Measurements from ENCODE around the gene TRPC4AP.

TRPC4AP gene

DNA sequence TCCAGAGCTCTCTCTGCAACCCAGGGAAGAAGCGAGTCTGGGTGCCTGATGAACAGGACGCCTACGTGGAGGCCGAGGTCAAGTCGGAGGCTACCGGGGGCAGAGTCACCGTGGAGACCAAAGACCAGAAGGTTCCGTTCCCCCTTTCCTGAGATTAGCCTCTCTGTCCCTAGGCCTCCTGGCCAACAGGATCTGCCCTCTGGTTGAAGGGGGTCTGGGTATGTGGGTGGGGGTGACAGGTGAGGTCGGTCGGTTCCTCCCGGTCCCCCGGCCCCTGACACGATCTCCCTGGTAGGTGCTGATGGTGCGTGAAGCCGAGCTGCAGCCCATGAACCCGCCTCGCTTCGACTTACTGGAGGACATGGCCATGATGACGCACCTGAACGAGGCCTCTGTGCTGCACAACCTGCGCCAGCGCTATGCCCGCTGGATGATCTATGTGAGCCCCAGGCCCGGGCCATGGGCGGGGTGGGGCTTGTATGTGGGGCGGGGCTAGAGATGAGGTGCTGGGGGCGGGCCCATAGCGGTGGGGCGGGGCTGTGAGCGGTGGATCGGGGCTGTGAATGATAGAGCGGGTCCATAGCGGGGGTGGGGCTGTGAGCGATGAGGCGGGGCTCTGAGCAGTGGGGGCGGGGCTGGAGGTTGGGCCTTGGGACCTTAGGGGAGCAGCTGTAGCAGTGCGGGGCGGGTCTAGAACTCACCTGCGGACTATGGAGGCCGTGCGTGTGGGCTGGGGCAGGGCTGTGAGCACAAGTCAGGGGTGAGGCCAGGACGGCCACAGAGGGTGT is 113.0 kb downstream of the TRPC4AP start:
- H3K4me3 ChIP-seq (ENCODE audit: low read depth in 1 of 2, low read length in 2 of 2), result no peak overlapping the region
- H3K4me1 ChIP-seq (ENCODE audit: insufficient read depth, low read length), result peaks cover 6% of the 10 kb centered on the region
- H3K27me3 ChIP-seq (ENCODE audit: control insufficient read depth in 1 of 2, insufficient read depth in 2 of 2, low read length in 2 of 2), result peaks cover 15 to 39% of the 10 kb centered on the region in 2 donors
- no peaks in the 10 kb centered on the region for H3K36me3 ChIP-seq (ENCODE audit: insufficient read depth, low read length)
- no peak overlapping the region for H3K9ac ChIP-seq (ENCODE audit: low read length)
- no peak overlapping the region for H3K27ac ChIP-seq (ENCODE audit: low read depth, low read length)
- H3K9me3 ChIP-seq (ENCODE audit: low read length), result no peaks in the 10 kb centered on the region

- no peaks in the 10 kb centered on the region for H3K4me1 ChIP-seq (ENCODE audit: insufficient read depth, low read length)
- H3K4me3 ChIP-seq (ENCODE audit: low read depth in 1 of 2, low read length in 2 of 2), result no peak overlapping the region
- no peaks in the 10 kb centered on the region for H3K9me3 ChIP-seq (ENCODE audit: low read length)
- H3K36me3 ChIP-seq (ENCODE audit: insufficient read depth, low read length), result no peaks in the 10 kb centered on the region
- no peak overlapping the region for H3K9ac ChIP-seq (ENCODE audit: low read length)
- no peak overlapping the region for H3K27ac ChIP-seq (ENCODE audit: low read depth, low read length)
- H3K27me3 ChIP-seq (ENCODE audit: control insufficient read depth in 1 of 2, insufficient read depth in 2 of 2, low read length in 2 of 2), result peaks cover 6 to 26% of the 10 kb centered on the region in 2 donors
These were observed 114.4 kb downstream of the TRPC4AP start for GRCh38 chr20:34978092-34978744.

- Histone ChIP-seq H3K9me3 (ENCODE audit: low read length) (no peaks in the 10 kb centered on the region), H3K4me3 (ENCODE audit: low read depth in 1 of 2, low read length in 2 of 2) (no peak overlapping the region), H3K9ac (ENCODE audit: low read length) (no peak overlapping the region), H3K36me3 (ENCODE audit: insufficient read depth, low read length) (no peaks in the 10 kb centered on the region), H3K27ac (ENCODE audit: low read depth, low read length) (no peak overlapping the region), H3K27me3 (ENCODE audit: control insufficient read depth in 1 of 2, insufficient read depth in 2 of 2, low read length in 2 of 2) (peaks cover 0 to 24% of the 10 kb centered on the region in 2 donors), H3K4me1 (ENCODE audit: insufficient read depth, low read length) (no peaks in the 10 kb centered on the region)
These were observed 115.1 kb downstream of the TRPC4AP start for GRCh38 chr20:34977365-34978091.

DNA sequence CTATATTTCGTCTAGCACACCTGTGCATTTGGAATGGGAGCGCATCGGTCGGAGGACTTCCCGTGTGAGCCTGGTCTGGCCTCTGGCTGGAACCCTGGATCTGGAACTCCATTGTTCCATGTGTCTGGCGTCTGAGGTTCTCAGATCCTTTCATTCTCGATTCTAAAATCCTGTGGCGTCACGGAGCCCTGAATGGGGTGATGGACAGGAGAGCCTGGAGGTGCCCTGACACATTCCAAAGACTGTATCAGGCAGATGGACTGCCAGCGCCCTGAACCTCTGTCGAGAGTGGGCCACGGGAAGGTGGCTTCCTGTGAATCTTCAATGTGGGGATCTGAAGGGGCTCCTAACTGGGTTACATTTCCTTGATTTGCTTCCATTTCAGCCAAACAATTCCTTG is 116.3 kb downstream of the TRPC4AP start:
- H3K9ac ChIP-seq (ENCODE audit: low read length), result no peak overlapping the region
- H3K27me3 ChIP-seq (ENCODE audit: control insufficient read depth in 1 of 2, insufficient read depth in 2 of 2, low read length in 2 of 2), result peaks cover 0 to 17% of the 10 kb centered on the region in 2 donors
- H3K4me1 ChIP-seq (ENCODE audit: insufficient read depth, low read length), result no peaks in the 10 kb centered on the region
- no peak overlapping the region for H3K4me3 ChIP-seq (ENCODE audit: low read depth in 1 of 2, low read length in 2 of 2)
- H3K9me3 ChIP-seq (ENCODE audit: low read length), result no peaks in the 10 kb centered on the region
- no peak overlapping the region for H3K27ac ChIP-seq (ENCODE audit: low read depth, low read length)
- no peaks in the 10 kb centered on the region for H3K36me3 ChIP-seq (ENCODE audit: insufficient read depth, low read length)

DNA sequence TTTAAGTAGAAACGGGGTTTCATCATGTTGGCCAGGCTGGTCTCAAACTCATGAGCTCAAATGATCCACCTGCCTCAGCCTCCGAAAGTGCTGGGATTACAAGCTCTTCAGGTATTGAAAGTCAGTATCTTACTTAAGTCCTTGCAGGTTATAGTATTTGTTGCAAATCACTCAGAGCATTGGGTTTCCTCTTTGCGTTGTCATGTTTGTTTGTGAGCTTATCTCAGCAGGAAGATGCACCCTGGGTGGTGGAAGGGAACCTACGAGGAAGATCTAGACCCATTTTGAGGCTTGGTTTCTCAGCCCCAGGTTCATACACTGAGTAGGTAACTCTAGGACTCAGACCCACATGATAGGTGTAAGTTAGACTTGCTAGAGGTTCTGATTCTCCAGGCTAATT is 118.4 kb downstream of the TRPC4AP start:
- no peak overlapping the region for H3K9ac ChIP-seq (ENCODE audit: low read length)
- H3K36me3 ChIP-seq (ENCODE audit: insufficient read depth, low read length), result no peaks in the 10 kb centered on the region
- no peaks in the 10 kb centered on the region for H3K4me1 ChIP-seq (ENCODE audit: insufficient read depth, low read length)
- no peak overlapping the region for H3K27ac ChIP-seq (ENCODE audit: low read depth, low read length)
- no peaks in the 10 kb centered on the region for H3K9me3 ChIP-seq (ENCODE audit: low read length)
- H3K4me3 ChIP-seq (ENCODE audit: low read depth in 1 of 2, low read length in 2 of 2), result no peak overlapping the region
- peaks cover 0 to under 1% of the 10 kb centered on the region in 2 donors for H3K27me3 ChIP-seq (ENCODE audit: control insufficient read depth in 1 of 2, insufficient read depth in 2 of 2, low read length in 2 of 2)

DNA sequence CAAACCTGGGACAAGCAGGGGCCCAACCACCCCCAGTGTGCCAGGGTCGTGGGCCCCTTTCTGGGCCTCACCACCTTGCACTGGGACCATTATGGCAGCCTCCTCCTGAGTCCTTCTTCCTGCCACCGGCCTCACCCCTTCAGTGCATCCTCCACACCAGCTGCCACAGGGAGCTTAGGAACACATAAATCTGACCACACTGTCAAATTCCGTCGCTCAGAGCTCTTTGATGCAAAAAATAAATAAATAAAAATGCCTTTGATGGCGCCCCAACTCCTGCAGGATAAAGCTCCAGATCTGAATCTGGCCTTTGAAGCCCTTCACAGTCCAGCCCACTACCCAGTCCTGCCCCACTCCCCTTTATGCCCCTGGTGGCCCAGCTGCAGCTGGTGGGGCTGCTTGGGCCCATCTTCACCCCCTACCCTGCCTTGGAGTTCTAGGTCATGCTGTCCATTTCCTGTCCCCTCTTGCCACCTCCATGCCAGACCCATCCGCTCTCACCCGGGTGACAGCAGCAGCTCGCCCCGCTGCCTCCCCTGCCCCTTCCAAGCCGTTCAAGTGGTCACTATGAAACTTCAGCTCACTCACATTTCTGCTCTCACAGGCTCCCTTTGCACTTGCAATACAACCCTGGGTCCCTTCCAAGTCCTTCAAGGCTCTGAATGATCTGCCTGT is 120.9 kb downstream of the TRPC4AP start:
- Histone ChIP-seq H3K27ac (ENCODE audit: low read depth, low read length) (no peak overlapping the region), H3K27me3 (ENCODE audit: control insufficient read depth in 1 of 2, insufficient read depth in 2 of 2, low read length in 2 of 2) (no peaks in the 10 kb centered on the region)

GRCh38 chr20:34970846-34971560 is 121.6 kb downstream of the TRPC4AP start:
- Histone ChIP-seq H3K9ac (ENCODE audit: low read length) (no peak overlapping the region), H3K4me1 (ENCODE audit: insufficient read depth, low read length) (no peaks in the 10 kb centered on the region), H3K27me3 (ENCODE audit: control insufficient read depth in 1 of 2, insufficient read depth in 2 of 2, low read length in 2 of 2) (no peaks in the 10 kb centered on the region), H3K36me3 (ENCODE audit: insufficient read depth, low read length) (no peaks in the 10 kb centered on the region), H3K27ac (ENCODE audit: low read depth, low read length) (no peak overlapping the region), H3K9me3 (ENCODE audit: low read length) (no peaks in the 10 kb centered on the region), H3K4me3 (ENCODE audit: low read depth in 1 of 2, low read length in 2 of 2) (no peak overlapping the region)

More for the DNA sequence above, 120.9 kb downstream of the TRPC4AP start:
- H3K9me3 ChIP-seq (ENCODE audit: low read length), result no peaks in the 10 kb centered on the region
- H3K4me3 ChIP-seq (ENCODE audit: low read depth in 1 of 2, low read length in 2 of 2), result no peak overlapping the region
- no peaks in the 10 kb centered on the region for H3K4me1 ChIP-seq (ENCODE audit: insufficient read depth, low read length)
- H3K9ac ChIP-seq (ENCODE audit: low read length), result no peak overlapping the region
- H3K36me3 ChIP-seq (ENCODE audit: insufficient read depth, low read length), result no peaks in the 10 kb centered on the region

DNA sequence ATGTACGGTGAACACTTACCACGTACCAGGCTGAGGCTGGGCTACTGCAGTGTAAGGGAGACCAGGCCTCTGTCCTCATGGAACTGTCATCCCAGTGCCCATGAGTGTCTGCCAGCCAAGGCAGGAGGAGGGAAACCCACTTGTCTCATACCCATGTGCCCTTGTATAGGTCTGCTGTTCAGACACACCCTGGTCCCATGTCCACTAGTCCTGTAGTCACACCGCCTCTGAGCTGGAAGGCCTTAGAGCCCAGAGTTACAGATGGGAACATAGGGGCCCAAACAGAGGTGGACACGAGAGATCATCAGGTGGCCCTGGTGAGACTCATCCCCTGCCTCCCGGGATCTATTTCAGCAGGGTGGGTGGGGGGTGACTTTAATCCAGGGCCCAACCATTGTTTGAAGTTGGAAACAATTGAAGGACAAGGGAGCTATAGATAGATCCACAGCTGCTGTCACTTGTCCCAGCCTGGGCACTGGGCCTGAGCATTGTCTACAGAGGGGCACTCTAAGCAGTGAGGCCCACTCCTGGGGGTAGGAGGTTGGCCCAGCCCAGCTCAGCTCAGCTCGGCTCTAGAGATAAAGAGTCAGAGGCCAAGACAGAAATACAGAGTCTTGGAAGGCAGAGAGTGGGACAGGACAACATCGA is 122.3 kb downstream of the TRPC4AP start:
- Histone ChIP-seq H3K36me3 (ENCODE audit: insufficient read depth, low read length) (no peaks in the 10 kb centered on the region), H3K9me3 (ENCODE audit: low read length) (no peaks in the 10 kb centered on the region), H3K9ac (ENCODE audit: low read length) (no peak overlapping the region), H3K4me1 (ENCODE audit: insufficient read depth, low read length) (no peaks in the 10 kb centered on the region), H3K27ac (ENCODE audit: low read depth, low read length) (no peak overlapping the region), H3K27me3 (ENCODE audit: control insufficient read depth in 1 of 2, insufficient read depth in 2 of 2, low read length in 2 of 2) (no peaks in the 10 kb centered on the region), H3K4me3 (ENCODE audit: low read depth in 1 of 2, low read length in 2 of 2) (no peak overlapping the region)

GRCh38 chr20:34968042-34968775 is 124.4 kb downstream of the TRPC4AP start:
- Histone ChIP-seq H3K9me3 (ENCODE audit: low read length) (no peaks in the 10 kb centered on the region), H3K36me3 (ENCODE audit: insufficient read depth, low read length) (no peaks in the 10 kb centered on the region), H3K9ac (ENCODE audit: low read length) (no peak overlapping the region), H3K27ac (ENCODE audit: low read depth, low read length) (no peak overlapping the region), H3K4me1 (ENCODE audit: insufficient read depth, low read length) (no peaks in the 10 kb centered on the region), H3K4me3 (ENCODE audit: low read depth in 1 of 2, low read length in 2 of 2) (no peak overlapping the region), H3K27me3 (ENCODE audit: control insufficient read depth in 1 of 2, insufficient read depth in 2 of 2, low read length in 2 of 2) (no peaks in the 10 kb centered on the region)

- no peak overlapping the region for H3K27ac ChIP-seq (ENCODE audit: low read depth, low read length)
- H3K9me3 ChIP-seq (ENCODE audit: low read length), result no peaks in the 10 kb centered on the region
- no peak overlapping the region for H3K4me3 ChIP-seq (ENCODE audit: low read depth in 1 of 2, low read length in 2 of 2)
- H3K4me1 ChIP-seq (ENCODE audit: insufficient read depth, low read length), result no peaks in the 10 kb centered on the region
- no peaks in the 10 kb centered on the region for H3K36me3 ChIP-seq (ENCODE audit: insufficient read depth, low read length)
- H3K27me3 ChIP-seq (ENCODE audit: control insufficient read depth in 1 of 2, insufficient read depth in 2 of 2, low read length in 2 of 2), result no peaks in the 10 kb centered on the region
- no peak overlapping the region for H3K9ac ChIP-seq (ENCODE audit: low read length)
These were observed 125.2 kb downstream of the TRPC4AP start for GRCh38 chr20:34967421-34967820.

All from muscle layer of colon (tissue), 2 donors.